ENCODE measurements around the gene CCNY.

The CCNY gene

DNA sequence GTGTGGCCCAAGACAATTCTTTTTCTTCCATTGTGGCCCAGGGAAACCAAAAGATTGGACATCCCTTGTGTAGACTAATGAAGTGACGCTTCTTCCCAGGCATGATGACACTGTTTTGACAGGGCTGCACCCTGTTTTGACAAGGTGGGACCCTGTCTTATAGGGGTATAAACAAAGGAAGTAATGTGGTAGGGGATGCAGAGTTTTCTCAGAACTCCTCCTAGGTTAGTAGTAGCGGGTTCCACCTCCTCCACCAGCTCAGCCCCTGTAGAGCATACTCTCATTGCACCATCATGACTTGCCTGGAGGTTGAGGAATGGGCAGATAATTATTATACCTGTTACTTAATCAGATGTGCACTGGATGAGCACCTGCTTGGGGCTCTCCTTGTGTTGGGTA is 123.1 kb downstream of the CCNY start:
- no peak for TF ChIP-seq POLR2AphosphoS5 (IDR thresholded peaks at IDR 0.05; ENCODE audit: low read depth, low read length)
- TF ChIP-seq REST (IDR thresholded peaks at IDR 0.05; ENCODE audit: insufficient read depth in 1 of 2, low read depth in 2 of 2, low read length in 2 of 2): no peak
- no peak for TF ChIP-seq TAF1 (IDR thresholded peaks at IDR 0.05; ENCODE audit: borderline replicate concordance, insufficient read depth, low read length)
- TF ChIP-seq SIN3A (IDR thresholded peaks at IDR 0.05; ENCODE audit: borderline replicate concordance, insufficient read depth, low read length): no peak
- TF ChIP-seq FOXP2 (optimal IDR thresholded peaks at IDR 0.05; ENCODE audit: borderline replicate concordance, extremely low read depth, extremely low read length, insufficient read depth): no peak

- TF ChIP-seq TAF1 (IDR thresholded peaks at IDR 0.05; ENCODE audit: borderline replicate concordance, insufficient read depth, low read length) (no peak), REST (IDR thresholded peaks at IDR 0.05; ENCODE audit: insufficient read depth in 1 of 2, low read depth in 2 of 2, low read length in 2 of 2) (peak in 1 of 2 experiments; percentile 71; a peak in 1 of 4 replicates), FOXP2 (optimal IDR thresholded peaks at IDR 0.05; ENCODE audit: borderline replicate concordance, extremely low read depth, extremely low read length, insufficient read depth) (no peak), POLR2AphosphoS5 (IDR thresholded peaks at IDR 0.05; ENCODE audit: low read depth, low read length) (no peak), SIN3A (IDR thresholded peaks at IDR 0.05; ENCODE audit: borderline replicate concordance, insufficient read depth, low read length) (no peak)
Observed at GRCh38 chr10:35460852-35461460, 124.6 kb downstream of the CCNY start.

GRCh38 chr10:35462491-35462934 is 126.2 kb downstream of the CCNY start:
- no peak for TF ChIP-seq TAF1 (IDR thresholded peaks at IDR 0.05; ENCODE audit: borderline replicate concordance, insufficient read depth, low read length)
- no peak for TF ChIP-seq REST (IDR thresholded peaks at IDR 0.05; ENCODE audit: insufficient read depth in 1 of 2, low read depth in 2 of 2, low read length in 2 of 2)
- TF ChIP-seq FOXP2 (optimal IDR thresholded peaks at IDR 0.05; ENCODE audit: borderline replicate concordance, extremely low read depth, extremely low read length, insufficient read depth): no peak
- no peak for TF ChIP-seq POLR2AphosphoS5 (IDR thresholded peaks at IDR 0.05; ENCODE audit: low read depth, low read length)
- no peak for TF ChIP-seq SIN3A (IDR thresholded peaks at IDR 0.05; ENCODE audit: borderline replicate concordance, insufficient read depth, low read length)

- TF ChIP-seq TAF1 (IDR thresholded peaks at IDR 0.05; ENCODE audit: borderline replicate concordance, insufficient read depth, low read length) (no peak), FOXP2 (optimal IDR thresholded peaks at IDR 0.05; ENCODE audit: borderline replicate concordance, extremely low read depth, extremely low read length, insufficient read depth) (no peak), SIN3A (IDR thresholded peaks at IDR 0.05; ENCODE audit: borderline replicate concordance, insufficient read depth, low read length) (no peak), REST (IDR thresholded peaks at IDR 0.05; ENCODE audit: insufficient read depth in 1 of 2, low read depth in 2 of 2, low read length in 2 of 2) (no peak), POLR2AphosphoS5 (IDR thresholded peaks at IDR 0.05; ENCODE audit: low read depth, low read length) (no peak)
Observed at GRCh38 chr10:35463105-35463867, 127.0 kb downstream of the CCNY start.
